HG02610 (cell line): ENCODE results near the gene URAD.
"Not testable (repeated sequence)": the region's sequence is repeated elsewhere in the genome, so short reads cannot be mapped to it uniquely, and the experiment has no call there.

ENCODE experiments used
- ATAC-seq: cut with Tn5 transposase; IDR thresholded peaks from one replicate; pipeline ENCODE4 v1.9.1; 2021; ENCODE audit warnings: mild to moderate bottlenecking, moderate library complexity; ENCODE audit not compliant: unreplicated experiment

The URAD gene

GRCh38 chr13:27988520-27988919, at the start of gene URAD:
TSS of gene URAD (minus strand) at chr13:27988693. CDS start at chr13:27988637, 56 bp downstream.
- ATAC-seq: no peak

GRCh38 chr13:28037399-28037798, 48.9 kb upstream of the URAD start:
- no peak for ATAC-seq

GRCh38 chr13:28035146-28035782, 46.8 kb upstream of the URAD start:
- ATAC-seq: peak; percentile 60

GRCh38 chr13:28033894-28034655, 45.6 kb upstream of the URAD start:
- ATAC-seq: no peak

GRCh38 chr13:28032438-28032837, 43.9 kb upstream of the URAD start:
- not testable (repeated sequence) for ATAC-seq

GRCh38 chr13:28031896-28032288, 43.4 kb upstream of the URAD start:
- no peak for ATAC-seq

GRCh38 chr13:28031220-28031895, 42.9 kb upstream of the URAD start:
- ATAC-seq: no peak

- ATAC-seq: no peak
Observed at GRCh38 chr13:28027607-28028364, 39.3 kb upstream of the URAD start.

- ATAC-seq: no peak
Observed at GRCh38 chr13:28027071-28027470, 38.6 kb upstream of the URAD start.

GRCh38 chr13:28026508-28026907, 38.0 kb upstream of the URAD start:
- ATAC-seq: no peak

GRCh38 chr13:28022848-28023518, 34.5 kb upstream of the URAD start:
- no peak for ATAC-seq

- ATAC-seq: no peak
Observed at GRCh38 chr13:28014301-28014700, 25.8 kb upstream of the URAD start.

GRCh38 chr13:28013482-28013881, 25.0 kb upstream of the URAD start:
- ATAC-seq: no peak

- peak; percentile 78 for ATAC-seq
Observed at GRCh38 chr13:28012896-28013295, 24.4 kb upstream of the URAD start.

- no peak for ATAC-seq
Observed at GRCh38 chr13:28012383-28012782, 23.9 kb upstream of the URAD start.

GRCh38 chr13:28010046-28010445, 21.6 kb upstream of the URAD start:
- no peak for ATAC-seq

GRCh38 chr13:28005016-28005415, 16.5 kb upstream of the URAD start:
- not testable (repeated sequence) for ATAC-seq

GRCh38 chr13:28002886-28003698, 14.6 kb upstream of the URAD start:
- no peak for ATAC-seq

- no peak for ATAC-seq
Observed at GRCh38 chr13:28001837-28002473, 13.5 kb upstream of the URAD start.
